Cardiac muscle cell (in vitro differentiated cells and primary cell): Measurements from ENCODE around the gene RXFP4. TPM values are rescaled to one million over a fixed set of nuclear protein-coding genes. Genes with fewer than 3 reads are reported as not detected.
A peak's percentile ranks its signal among the peaks of the same experiment; 100 is the strongest.

Source experiments
- DNase-seq, 2 donors: peaks; one replicate each; pipeline versions ENCODE4 v3.0.0 to v3.0.0-alpha.2; 2010 to 2017; ENCODE audit warnings: low read depth in 1 of 2, low spot score in 1 of 2
- H3K27ac ChIP-seq: fragments of 200-600 bp; sonication (generic); 2 replicates; pipeline ENCODE4 v1.5.1; 2016
- H3K27me3 ChIP-seq: fragments of 200-600 bp; sonication (generic); 2 replicates; pipeline ENCODE4 v1.6.0; 2016; ENCODE audit warnings: control low read depth
- H3K36me3 ChIP-seq: fragments of 200-600 bp; sonication (generic); 2 replicates; pipeline ENCODE4 v1.5.1; 2016; ENCODE audit warnings: control low read depth
- H3K4me1 ChIP-seq: fragments of 200-600 bp; sonication (generic); 2 replicates; pipeline ENCODE4 v1.8.1; 2017; ENCODE audit warnings: low read depth, mild to moderate bottlenecking, mixed run types
- H3K4me3 ChIP-seq: fragments of 200-600 bp; sonication (generic); 2 replicates; pipeline ENCODE4 v1.5.1; 2016; ENCODE audit warnings: mild to moderate bottlenecking
- H3K9me3 ChIP-seq: fragments of 200-600 bp; sonication (generic); 2 replicates; pipeline ENCODE4 v1.5.1; 2017; ENCODE audit warnings: low read depth, mild to moderate bottlenecking, control low read depth
- CTCF ChIP-seq: IDR thresholded peaks from 2 replicates; pipeline ENCODE4 v1.5.1; 2012; ENCODE audit warnings: low read depth, mild to moderate bottlenecking, low read length
- polyA plus RNA-seq: library from polyadenylated mRNA; unstranded; fragments of >200 nt; fragmentation: Nextera tagmentation; extraction: Ambion mirVana; gene quantifications from 2 replicates; pipeline ENCODE4 v1.2.1, GENCODE V29; 2016
- total RNA-seq: library from RNA; depleted of rRNA; stranded (reverse); fragments of >200 nt; gene quantifications from 2 replicates; pipeline ENCODE4 v1.2.3, GENCODE V29; 2016

Gene RXFP4
- total and polyA plus RNA-seq, 2 experiments from 2014 or later = 0.33 TPM; not detected in 1

- Histone ChIP-seq H3K27me3 (no peaks in the 10 kb centered on the region), H3K9me3 (no peaks in the 10 kb centered on the region), H3K36me3 (peaks cover 47% of the 10 kb centered on the region), H3K4me3 (no peak overlapping the region), H3K4me1 (no peaks in the 10 kb centered on the region), H3K27ac (no peak overlapping the region)
- TF ChIP-seq CTCF = no peak
- no peak for DNase-seq
Measured at GRCh38 chr1:155898888-155899287, 42.5 kb upstream of the RXFP4 start.

- Histone ChIP-seq H3K4me1 (no peaks in the 10 kb centered on the region), H3K27me3 (no peaks in the 10 kb centered on the region), H3K36me3 (peaks cover 55% of the 10 kb centered on the region), H3K4me3 (no peak overlapping the region), H3K27ac (no peak overlapping the region), H3K9me3 (no peaks in the 10 kb centered on the region)
- TF ChIP-seq CTCF = no peak
- no peak for DNase-seq
Measured at GRCh38 chr1:155899683-155900082, 41.8 kb upstream of the RXFP4 start.

GRCh38 chr1:155900161-155900560, 41.3 kb upstream of the RXFP4 start:
- H3K9me3 ChIP-seq = no peaks in the 10 kb centered on the region
- peaks cover 59% of the 10 kb centered on the region for H3K36me3 ChIP-seq
- H3K27me3 ChIP-seq = no peaks in the 10 kb centered on the region
- no peak for TF ChIP-seq CTCF
- H3K4me3 ChIP-seq = no peak overlapping the region
- DNase-seq = no peak
- no peak overlapping the region for H3K27ac ChIP-seq
- H3K4me1 ChIP-seq = no peaks in the 10 kb centered on the region

- no peaks in the 10 kb centered on the region for H3K9me3 ChIP-seq
- no peak for TF ChIP-seq CTCF
- H3K36me3 ChIP-seq = peaks cover 55% of the 10 kb centered on the region
- no peak overlapping the region for H3K4me3 ChIP-seq
- no peaks in the 10 kb centered on the region for H3K27me3 ChIP-seq
- no peaks in the 10 kb centered on the region for H3K4me1 ChIP-seq
- H3K27ac ChIP-seq = no peak overlapping the region
- no peak for DNase-seq
Measured at GRCh38 chr1:155904261-155904660, 37.2 kb upstream of the RXFP4 start.

- Histone ChIP-seq H3K9me3 (no peaks in the 10 kb centered on the region), H3K36me3 (peaks cover 35% of the 10 kb centered on the region), H3K27ac (peak overlapping the region; percentile 85), H3K4me1 (no peaks in the 10 kb centered on the region), H3K4me3 (peak overlapping the region; percentile 91), H3K27me3 (no peaks in the 10 kb centered on the region)
- peak in 1 of 2 donors; percentile 41 for DNase-seq
- no peak for TF ChIP-seq CTCF
Measured at GRCh38 chr1:155909894-155910293, 31.5 kb upstream of the RXFP4 start.
